ENCODE data around the gene LRP10. TPM values are rescaled to one million over a fixed set of nuclear protein-coding genes. Genes with fewer than 3 reads are reported as not detected.
A peak's percentile ranks its signal among the peaks of the same experiment; 100 is the strongest.

Gene LRP10
- total RNA-seq, 1 donor from 2014 or later = 34.8 TPM

DNA sequence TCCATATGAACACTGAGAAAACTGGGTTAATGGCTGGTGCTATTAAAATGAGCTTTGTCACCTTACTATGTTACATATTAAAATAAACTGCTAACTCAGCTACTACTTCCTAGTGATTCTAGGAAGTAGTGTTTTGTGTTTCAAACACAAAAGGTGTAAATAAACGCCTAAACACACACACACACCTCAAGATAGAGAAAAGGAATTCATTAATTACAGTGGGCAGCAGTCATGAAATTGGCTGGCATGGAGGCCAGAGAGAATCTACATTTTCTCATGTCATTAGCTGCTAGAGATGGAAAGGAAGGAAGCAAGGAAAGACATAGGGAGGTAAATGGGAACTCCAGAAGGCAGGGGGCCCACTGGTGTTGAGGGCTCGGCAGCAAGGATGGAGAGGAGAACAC, 58.4 kb downstream of the LRP10 start:
- Histone ChIP-seq H3K4me3 (ENCODE audit: low read depth, low read length) (peak overlapping the region; percentile 25), H3K27me3 (ENCODE audit: control insufficient read depth, insufficient read depth, low read length) (no peaks in the 10 kb centered on the region), H3K36me3 (ENCODE audit: control insufficient read depth, insufficient read depth, low read length) (peaks cover 5% of the 10 kb centered on the region)
- FAIRE-seq (no peak), DNase-seq (ENCODE audit: low read depth) (no peak)
- TF ChIP-seq, protein P1, sequence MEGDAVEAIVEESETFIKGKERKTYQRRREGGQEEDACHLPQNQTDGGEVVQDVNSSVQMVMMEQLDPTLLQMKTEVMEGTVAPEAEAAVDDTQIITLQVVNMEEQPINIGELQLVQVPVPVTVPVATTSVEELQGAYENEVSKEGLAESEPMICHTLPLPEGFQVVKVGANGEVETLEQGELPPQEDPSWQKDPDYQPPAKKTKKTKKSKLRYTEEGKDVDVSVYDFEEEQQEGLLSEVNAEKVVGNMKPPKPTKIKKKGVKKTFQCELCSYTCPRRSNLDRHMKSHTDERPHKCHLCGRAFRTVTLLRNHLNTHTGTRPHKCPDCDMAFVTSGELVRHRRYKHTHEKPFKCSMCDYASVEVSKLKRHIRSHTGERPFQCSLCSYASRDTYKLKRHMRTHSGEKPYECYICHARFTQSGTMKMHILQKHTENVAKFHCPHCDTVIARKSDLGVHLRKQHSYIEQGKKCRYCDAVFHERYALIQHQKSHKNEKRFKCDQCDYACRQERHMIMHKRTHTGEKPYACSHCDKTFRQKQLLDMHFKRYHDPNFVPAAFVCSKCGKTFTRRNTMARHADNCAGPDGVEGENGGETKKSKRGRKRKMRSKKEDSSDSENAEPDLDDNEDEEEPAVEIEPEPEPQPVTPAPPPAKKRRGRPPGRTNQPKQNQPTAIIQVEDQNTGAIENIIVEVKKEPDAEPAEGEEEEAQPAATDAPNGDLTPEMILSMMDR (IDR thresholded peaks at IDR 0.05; ENCODE audit: insufficient read depth, low read length, severe bottlenecking) = no peak

Other genes starting within 250 kb of the LRP10 start
- gene OR6J1, start 227.4 kb upstream of the LRP10 start, total RNA-seq = not detected in 2 replicates
- 25.6 and 29.2 TPM in 2 replicates for gene OXA1L, start 105.1 kb upstream of the LRP10 start, total RNA-seq
- 0.51 and 0.79 TPM in 2 replicates for gene SLC7A7, start 56.3 kb upstream of the LRP10 start, total RNA-seq
- gene MRPL52, start 41.9 kb upstream of the LRP10 start, total RNA-seq = 33.2 and 38.7 TPM in 2 replicates
- gene MMP14, start 35.2 kb upstream of the LRP10 start, total RNA-seq = 126 and 140 TPM in 2 replicates
- under 0.01 TPM in 1 of 2 replicates, not detected in the other for gene REM2, start 11.5 kb downstream of the LRP10 start, total RNA-seq
- 26.6 and 41.2 TPM in 2 replicates for gene RBM23, start 47.4 kb downstream of the LRP10 start, total RNA-seq
- 79.2 and 91.1 TPM in 2 replicates for gene PRMT5, start 57.6 kb downstream of the LRP10 start, total RNA-seq
- gene HAUS4, start 85.3 kb downstream of the LRP10 start, total RNA-seq = 58.8 and 113 TPM in 2 replicates
- 174 and 223 TPM in 2 replicates for gene AJUBA, start 110.8 kb downstream of the LRP10 start, total RNA-seq
- 6.3 and 7.4 TPM in 2 replicates for gene C14orf93, start 138.4 kb downstream of the LRP10 start, total RNA-seq
- gene PSMB5, start 163.2 kb downstream of the LRP10 start, total RNA-seq = 158 and 220 TPM in 2 replicates
- not detected in 2 replicates for gene PSMB11, start 170.5 kb downstream of the LRP10 start, total RNA-seq
- gene CDH24, start 185.8 kb downstream of the LRP10 start, total RNA-seq = 2.7 and 2.9 TPM in 2 replicates
- gene ACIN1, start 223.4 kb downstream of the LRP10 start, total RNA-seq = 45.3 and 45.5 TPM in 2 replicates
- 51.9 and 59.1 TPM in 2 replicates for gene C14orf119, start 223.8 kb downstream of the LRP10 start, total RNA-seq
- not detected in 2 replicates for gene CIROP, start 233.2 kb downstream of the LRP10 start, total RNA-seq
- not detected in 2 replicates for gene CEBPE, start 247.5 kb downstream of the LRP10 start, total RNA-seq

All from bronchial epithelial cell (primary cell).